Measurements from ENCODE around the gene FAM124A.

DNA sequence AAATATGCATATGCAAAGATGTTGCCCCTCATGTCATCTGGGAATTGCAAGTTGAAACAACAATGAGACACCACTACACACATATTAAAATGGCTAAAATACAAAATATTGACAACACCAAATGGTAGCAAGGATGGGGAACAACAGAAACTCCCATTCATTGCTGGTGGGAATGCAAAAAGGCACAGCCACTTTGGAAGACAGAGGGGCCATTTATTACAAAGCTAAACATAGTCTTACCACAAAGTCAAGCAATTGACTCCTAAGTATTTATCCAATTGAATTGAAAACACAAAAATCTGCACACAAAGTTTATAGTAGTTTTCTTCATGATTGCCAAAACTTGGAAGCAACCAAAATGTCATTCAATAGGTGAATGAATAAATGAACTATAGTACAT, 111.2 kb downstream of the FAM124A start:
- TF ChIP-seq, protein P1, sequence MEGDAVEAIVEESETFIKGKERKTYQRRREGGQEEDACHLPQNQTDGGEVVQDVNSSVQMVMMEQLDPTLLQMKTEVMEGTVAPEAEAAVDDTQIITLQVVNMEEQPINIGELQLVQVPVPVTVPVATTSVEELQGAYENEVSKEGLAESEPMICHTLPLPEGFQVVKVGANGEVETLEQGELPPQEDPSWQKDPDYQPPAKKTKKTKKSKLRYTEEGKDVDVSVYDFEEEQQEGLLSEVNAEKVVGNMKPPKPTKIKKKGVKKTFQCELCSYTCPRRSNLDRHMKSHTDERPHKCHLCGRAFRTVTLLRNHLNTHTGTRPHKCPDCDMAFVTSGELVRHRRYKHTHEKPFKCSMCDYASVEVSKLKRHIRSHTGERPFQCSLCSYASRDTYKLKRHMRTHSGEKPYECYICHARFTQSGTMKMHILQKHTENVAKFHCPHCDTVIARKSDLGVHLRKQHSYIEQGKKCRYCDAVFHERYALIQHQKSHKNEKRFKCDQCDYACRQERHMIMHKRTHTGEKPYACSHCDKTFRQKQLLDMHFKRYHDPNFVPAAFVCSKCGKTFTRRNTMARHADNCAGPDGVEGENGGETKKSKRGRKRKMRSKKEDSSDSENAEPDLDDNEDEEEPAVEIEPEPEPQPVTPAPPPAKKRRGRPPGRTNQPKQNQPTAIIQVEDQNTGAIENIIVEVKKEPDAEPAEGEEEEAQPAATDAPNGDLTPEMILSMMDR (IDR thresholded peaks at IDR 0.05) = no peak
- TF ChIP-seq POLR2A (IDR thresholded peaks at IDR 0.05) = no peak
- no peak for TF ChIP-seq POLR2AphosphoS5 (IDR thresholded peaks at IDR 0.05)

All from upper lobe of left lung (tissue), 4 donors.